Natural killer cell (primary cell): ENCODE results near the gene DARS1. TPM values are rescaled to one million over a fixed set of nuclear protein-coding genes. Genes with fewer than 3 reads are reported as not detected.
A peak's percentile ranks its signal among the peaks of the same experiment; 100 is the strongest.

Experiments used
- ATAC-seq, 3 donors: fragments of 150-1000 bp in 2 of 3; fragments of 200-7000 bp in 1 of 3; cut with Tn5 transposase; 1 replicate in 1 of 3; 2 replicates in 2 of 3; pipeline ENCODE4 v1.10.0; 2021; ENCODE audit warnings: mild to moderate bottlenecking in 2 of 3, moderate library complexity in 2 of 3
- DNase-seq, 2 donors: peaks; one replicate each; pipeline versions ENCODE4 v3.0.0 to v3.0.0-alpha.2; 2013 to 2021; ENCODE audit warnings: mixed read lengths in 1 of 2
- H3K27ac ChIP-seq: one replicate; pipeline ENCODE4 v1.5.1; 2013; ENCODE audit warnings: mild to moderate bottlenecking, low read length
- H3K27me3 ChIP-seq: one replicate; pipeline ENCODE4 v1.6.1; 2013; ENCODE audit warnings: low read length; ENCODE audit not compliant: control insufficient read depth, insufficient read depth
- H3K36me3 ChIP-seq: one replicate; pipeline ENCODE4 v1.6.1; 2013; ENCODE audit warnings: low read length; ENCODE audit not compliant: control insufficient read depth, insufficient read depth
- H3K4me1 ChIP-seq: one replicate; pipeline ENCODE4 v1.6.1; 2013; ENCODE audit warnings: low read length; ENCODE audit not compliant: control insufficient read depth, insufficient read depth
- H3K4me3 ChIP-seq: one replicate; pipeline ENCODE4 v1.5.1; 2013; ENCODE audit warnings: low read length
- H3K9me3 ChIP-seq: one replicate; pipeline ENCODE4 v1.6.1; 2013; ENCODE audit warnings: low read length; ENCODE audit not compliant: control insufficient read depth, insufficient read depth
- H3K27ac Mint-ChIP-seq, 2 donors: one replicate each; pipeline ENCODE4 v1.8.0; 2022; ENCODE audit warnings: mild to moderate bottlenecking in 2 of 2, mixed read lengths in 2 of 2, moderate library complexity in 1 of 2
- H3K27me3 Mint-ChIP-seq, 2 donors: one replicate each; pipeline ENCODE4 v1.8.0; 2022; ENCODE audit warnings: low read depth in 2 of 2, mixed read lengths in 2 of 2
- H3K36me3 Mint-ChIP-seq: one replicate; pipeline ENCODE4 v1.8.0; 2022; ENCODE audit warnings: mixed read lengths
- H3K4me1 Mint-ChIP-seq, 2 donors: one replicate each; pipeline ENCODE4 v1.8.0; 2022; ENCODE audit warnings: mixed read lengths in 2 of 2
- H3K4me3 Mint-ChIP-seq: one replicate; pipeline ENCODE4 v1.8.0; 2022; ENCODE audit warnings: mild to moderate bottlenecking, moderate library complexity, mixed read lengths
- H3K9me3 Mint-ChIP-seq, 2 donors: one replicate each; pipeline ENCODE4 v1.8.0; 2022; ENCODE audit warnings: mixed read lengths in 2 of 2
- CTCF ChIP-seq: fragments of 200-600 bp; IDR thresholded peaks from one replicate; pipeline ENCODE4 v1.8.0; 2022; ENCODE audit warnings: antibody characterized with exemption
- WGBS: methylation state at CpG from one replicate; pipeline ENCODE4 v1.1.7; 2013; ENCODE audit warnings: missing lambda C conversion rate; ENCODE audit not compliant: insufficient coverage; 5-methylcytosine and 5-hydroxymethylcytosine counted together
- intact Hi-C: fragments of 100-400 bp; cut with micrococcal nuclease; formaldehyde crosslinking; loops from one replicate; pipeline ENCODE4 v1.14.2; 2022
- total RNA-seq, 4 donors: library from RNA; stranded (reverse); fragments of 120-200 nt in 1 of 4; gene quantifications; one replicate each; pipeline versions ENCODE4 v1.2.3 to v1.2.4, GENCODE V29; 2013 to 2022

Gene DARS1
- total RNA-seq, 3 donors from 2014 or later (not counting 1 experiment from before 2014, with no cell fraction given) = 28.4 to 31.3 (median 30.3) TPM

GRCh38 chr2:135875491-135876065, 109.8 kb downstream of the DARS1 start:
- Histone ChIP-seq H3K9me3 (no peaks in the 10 kb centered on the region), H3K27me3 (no peaks in the 10 kb centered on the region), H3K36me3 (peaks cover 7% of the 10 kb centered on the region), H3K4me3 (peak overlapping the region; percentile 69), H3K27ac (peak overlapping the region; percentile 90), H3K4me1 (peaks cover 21% of the 10 kb centered on the region)
- no peak for TF ChIP-seq CTCF
- peak overlapping the region; percentile 92 to 94 for H3K27ac Mint-ChIP-seq
- H3K4me1 Mint-ChIP-seq = peaks cover 28 to 37% of the 10 kb centered on the region in 2 donors
- peak overlapping the region; percentile 98 for H3K4me3 Mint-ChIP-seq
- no peaks in the 10 kb centered on the region for H3K36me3 Mint-ChIP-seq
- intact Hi-C loops = loop anchor here (2.0 kb wide), 1 partner anchor 345 kb away; the partner anchor contains the start of genes R3HDM1 and ZRANB3
- peak; percentile 65 to 89 for DNase-seq
- H3K27me3 Mint-ChIP-seq = no peaks in the 10 kb centered on the region
- ATAC-seq = peak; percentile 75 to 86 (median 78)
- WGBS = 2% methylated on average over 26 of the region's 26 CpGs
- no peaks in the 10 kb centered on the region for H3K9me3 Mint-ChIP-seq

GRCh38 chr2:135874777-135875365, 110.6 kb downstream of the DARS1 start:
- ATAC-seq (no peak), DNase-seq (no peak)
- H3K36me3 ChIP-seq = peaks cover 9% of the 10 kb centered on the region
- TF ChIP-seq CTCF = no peak
- Mint-ChIP-seq H3K27me3 (no peaks in the 10 kb centered on the region), H3K36me3 (no peaks in the 10 kb centered on the region), H3K4me3 (peak overlapping the region; percentile 98), H3K9me3 (no peaks in the 10 kb centered on the region), H3K4me1 (peaks cover 28 to 37% of the 10 kb centered on the region in 2 donors), H3K27ac (peak overlapping the region; percentile 92 to 94)
- peaks cover 21% of the 10 kb centered on the region for H3K4me1 ChIP-seq
- intact Hi-C loops = no loop called here
- H3K9me3 ChIP-seq = no peaks in the 10 kb centered on the region
- no peaks in the 10 kb centered on the region for H3K27me3 ChIP-seq
- H3K4me3 ChIP-seq = no peak overlapping the region
- WGBS = 76% methylated on average over 18 of the region's 19 CpGs
- no peak overlapping the region for H3K27ac ChIP-seq

GRCh38 chr2:135870571-135870970, 114.9 kb downstream of the DARS1 start:
- peaks cover 9% of the 10 kb centered on the region for H3K4me1 ChIP-seq
- Mint-ChIP-seq H3K27ac (no peak overlapping the region), H3K9me3 (no peaks in the 10 kb centered on the region), H3K27me3 (no peaks in the 10 kb centered on the region), H3K4me1 (peaks cover 14 to 29% of the 10 kb centered on the region in 2 donors), H3K4me3 (no peak overlapping the region), H3K36me3 (peaks cover 9% of the 10 kb centered on the region)
- DNase-seq (no peak), ATAC-seq (no peak)
- no peaks in the 10 kb centered on the region for H3K9me3 ChIP-seq
- peaks cover 40% of the 10 kb centered on the region for H3K36me3 ChIP-seq
- H3K27ac ChIP-seq = no peak overlapping the region
- WGBS = 73% methylated on average over 1 of the region's 1 CpG
- no peak for TF ChIP-seq CTCF
- H3K27me3 ChIP-seq = no peaks in the 10 kb centered on the region
- intact Hi-C loops = no loop called here
- H3K4me3 ChIP-seq = no peak overlapping the region
